ENCODE results near the gene FPGS. TPM values are rescaled to one million over a fixed set of nuclear protein-coding genes. Genes with fewer than 3 reads are reported as not detected.

The FPGS gene
- total RNA-seq, 1 donor from 2014 or later, result 68.9 TPM

DNA sequence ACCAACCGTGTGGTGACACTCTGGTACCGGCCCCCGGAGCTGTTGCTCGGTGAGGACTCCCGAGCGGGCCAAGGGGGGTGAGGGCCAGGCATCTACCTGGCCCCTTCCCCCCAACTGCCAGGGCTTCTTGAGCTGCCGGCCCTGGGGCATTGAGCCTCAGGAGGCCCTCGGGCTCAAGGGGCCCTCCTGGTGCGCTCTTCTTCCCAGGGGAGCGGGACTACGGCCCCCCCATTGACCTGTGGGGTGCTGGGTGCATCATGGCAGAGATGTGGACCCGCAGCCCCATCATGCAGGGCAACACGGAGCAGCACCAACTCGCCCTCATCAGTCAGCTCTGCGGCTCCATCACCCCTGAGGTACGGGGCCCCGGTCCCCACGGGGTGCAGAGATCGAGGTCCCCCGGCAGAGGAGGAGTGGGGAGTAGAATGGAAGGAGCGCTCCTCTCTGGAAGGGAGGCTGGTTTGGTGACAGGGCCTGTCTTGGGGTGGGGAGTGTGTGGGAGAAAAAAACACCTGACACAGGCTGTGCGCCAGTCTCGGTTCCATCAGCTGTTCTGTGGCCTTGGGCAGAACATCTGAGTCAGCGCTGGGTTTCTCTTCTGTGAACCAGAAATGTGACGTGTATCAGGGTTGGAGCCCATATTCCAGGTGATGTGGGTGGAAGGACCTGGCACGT, 14.2 kb upstream of the FPGS start:
- DNase-seq (no peak), ATAC-seq (no peak)
- Histone ChIP-seq H3K27ac (no peak overlapping the region), H3K4me1 (peaks cover 32% of the 10 kb centered on the region), H3K36me3 (peaks cover 59% of the 10 kb centered on the region), H3K9me3 (no peaks in the 10 kb centered on the region), H3K27me3 (no peaks in the 10 kb centered on the region), H3K4me3 (no peak overlapping the region)
- intact Hi-C loops (cut with DNase I), result no loop called here
- TF ChIP-seq, protein P1, sequence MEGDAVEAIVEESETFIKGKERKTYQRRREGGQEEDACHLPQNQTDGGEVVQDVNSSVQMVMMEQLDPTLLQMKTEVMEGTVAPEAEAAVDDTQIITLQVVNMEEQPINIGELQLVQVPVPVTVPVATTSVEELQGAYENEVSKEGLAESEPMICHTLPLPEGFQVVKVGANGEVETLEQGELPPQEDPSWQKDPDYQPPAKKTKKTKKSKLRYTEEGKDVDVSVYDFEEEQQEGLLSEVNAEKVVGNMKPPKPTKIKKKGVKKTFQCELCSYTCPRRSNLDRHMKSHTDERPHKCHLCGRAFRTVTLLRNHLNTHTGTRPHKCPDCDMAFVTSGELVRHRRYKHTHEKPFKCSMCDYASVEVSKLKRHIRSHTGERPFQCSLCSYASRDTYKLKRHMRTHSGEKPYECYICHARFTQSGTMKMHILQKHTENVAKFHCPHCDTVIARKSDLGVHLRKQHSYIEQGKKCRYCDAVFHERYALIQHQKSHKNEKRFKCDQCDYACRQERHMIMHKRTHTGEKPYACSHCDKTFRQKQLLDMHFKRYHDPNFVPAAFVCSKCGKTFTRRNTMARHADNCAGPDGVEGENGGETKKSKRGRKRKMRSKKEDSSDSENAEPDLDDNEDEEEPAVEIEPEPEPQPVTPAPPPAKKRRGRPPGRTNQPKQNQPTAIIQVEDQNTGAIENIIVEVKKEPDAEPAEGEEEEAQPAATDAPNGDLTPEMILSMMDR (IDR thresholded peaks at IDR 0.05), result no peak

DNA sequence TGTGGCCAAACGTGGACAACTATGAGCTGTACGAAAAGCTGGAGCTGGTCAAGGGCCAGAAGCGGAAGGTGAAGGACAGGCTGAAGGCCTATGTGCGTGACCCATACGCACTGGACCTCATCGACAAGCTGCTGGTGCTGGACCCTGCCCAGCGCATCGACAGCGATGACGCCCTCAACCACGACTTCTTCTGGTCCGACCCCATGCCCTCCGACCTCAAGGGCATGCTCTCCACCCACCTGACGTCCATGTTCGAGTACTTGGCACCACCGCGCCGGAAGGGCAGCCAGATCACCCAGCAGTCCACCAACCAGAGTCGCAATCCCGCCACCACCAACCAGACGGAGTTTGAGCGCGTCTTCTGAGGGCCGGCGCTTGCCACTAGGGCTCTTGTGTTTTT, 13.5 kb upstream of the FPGS start:
- no peaks in the 10 kb centered on the region for H3K27me3 ChIP-seq
- TF ChIP-seq, protein P1 (IDR thresholded peaks at IDR 0.05), result no peak
- H3K36me3 ChIP-seq, result peaks cover 59% of the 10 kb centered on the region
- no peak for DNase-seq
- no peak for ATAC-seq
- no peaks in the 10 kb centered on the region for H3K9me3 ChIP-seq
- H3K4me1 ChIP-seq, result peaks cover 31% of the 10 kb centered on the region
- H3K4me3 ChIP-seq, result no peak overlapping the region
- intact Hi-C loops (cut with DNase I), result no loop called here
- H3K27ac ChIP-seq, result no peak overlapping the region

DNA sequence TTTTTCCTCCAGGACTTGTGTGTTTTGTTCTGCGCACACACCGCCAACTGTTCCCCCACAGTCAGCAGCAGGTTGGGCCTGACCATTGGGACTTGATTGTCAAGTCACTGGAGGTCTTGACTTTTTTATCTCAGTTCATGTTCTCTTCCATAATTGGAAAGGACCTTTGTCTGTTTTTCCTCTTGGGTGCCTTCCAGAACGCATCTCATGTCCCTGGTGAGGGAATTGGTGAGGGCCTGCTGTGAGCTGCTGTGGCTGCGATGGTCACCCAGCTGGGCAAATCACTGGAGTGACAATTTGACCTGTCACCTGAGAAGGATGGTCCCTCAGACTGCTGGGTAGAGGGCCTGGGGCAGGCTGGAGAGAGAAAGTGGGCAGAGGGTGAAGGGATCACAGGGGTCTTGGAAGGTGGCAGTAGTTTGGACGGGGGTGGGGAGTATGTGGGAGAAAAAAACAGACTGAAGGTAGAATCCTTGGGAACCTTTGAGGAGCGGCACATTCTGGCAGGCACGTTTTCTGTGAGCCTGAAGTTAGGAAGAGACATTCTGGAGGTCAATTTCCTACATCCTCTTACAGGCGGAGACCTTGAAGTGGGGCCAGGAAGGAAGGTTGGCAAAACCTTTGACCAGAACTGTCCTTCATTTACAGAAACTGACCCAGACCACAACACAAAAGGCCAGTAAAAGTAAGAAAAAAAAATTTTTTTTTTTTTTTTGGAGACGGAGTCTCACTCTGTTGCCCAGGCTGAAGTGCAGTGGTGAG, 12.4 kb upstream of the FPGS start:
- Histone ChIP-seq H3K4me3 (no peak overlapping the region), H3K4me1 (peaks cover 31% of the 10 kb centered on the region), H3K9me3 (no peaks in the 10 kb centered on the region), H3K36me3 (peaks cover 59% of the 10 kb centered on the region), H3K27ac (no peak overlapping the region), H3K27me3 (no peaks in the 10 kb centered on the region)
- DNase-seq (no peak), ATAC-seq (no peak)
- intact Hi-C loops (cut with DNase I), result no loop called here
- TF ChIP-seq, protein P1 (IDR thresholded peaks at IDR 0.05), result no peak

DNA sequence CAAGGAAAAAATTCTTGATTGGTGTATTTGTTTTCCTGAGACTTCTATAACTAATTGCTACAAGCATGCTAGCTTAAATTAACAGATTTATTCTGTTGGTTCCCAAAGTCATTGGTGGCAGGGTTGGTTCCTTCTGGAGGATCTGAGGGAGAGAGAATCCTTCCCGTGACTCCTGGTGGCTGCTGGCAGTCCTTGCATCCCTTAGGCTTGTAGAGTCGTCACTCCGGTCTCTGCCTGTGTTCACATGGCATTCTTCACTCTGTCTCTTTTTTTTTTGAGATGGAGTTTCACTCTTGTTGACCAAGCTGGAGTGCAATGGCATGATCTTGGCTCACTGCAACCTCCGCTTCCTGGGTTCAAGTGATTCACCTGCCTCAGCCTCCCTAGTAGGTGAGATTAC, 11.6 kb upstream of the FPGS start:
- H3K27me3 ChIP-seq, result no peaks in the 10 kb centered on the region
- H3K27ac ChIP-seq, result no peak overlapping the region
- peaks cover 36% of the 10 kb centered on the region for H3K4me1 ChIP-seq
- intact Hi-C loops (cut with DNase I), result no loop called here
- TF ChIP-seq, protein P1 (IDR thresholded peaks at IDR 0.05), result no peak
- no peak for DNase-seq
- H3K36me3 ChIP-seq, result peaks cover 59% of the 10 kb centered on the region
- no peak overlapping the region for H3K4me3 ChIP-seq
- ATAC-seq, result no peak
- H3K9me3 ChIP-seq, result no peaks in the 10 kb centered on the region

DNA sequence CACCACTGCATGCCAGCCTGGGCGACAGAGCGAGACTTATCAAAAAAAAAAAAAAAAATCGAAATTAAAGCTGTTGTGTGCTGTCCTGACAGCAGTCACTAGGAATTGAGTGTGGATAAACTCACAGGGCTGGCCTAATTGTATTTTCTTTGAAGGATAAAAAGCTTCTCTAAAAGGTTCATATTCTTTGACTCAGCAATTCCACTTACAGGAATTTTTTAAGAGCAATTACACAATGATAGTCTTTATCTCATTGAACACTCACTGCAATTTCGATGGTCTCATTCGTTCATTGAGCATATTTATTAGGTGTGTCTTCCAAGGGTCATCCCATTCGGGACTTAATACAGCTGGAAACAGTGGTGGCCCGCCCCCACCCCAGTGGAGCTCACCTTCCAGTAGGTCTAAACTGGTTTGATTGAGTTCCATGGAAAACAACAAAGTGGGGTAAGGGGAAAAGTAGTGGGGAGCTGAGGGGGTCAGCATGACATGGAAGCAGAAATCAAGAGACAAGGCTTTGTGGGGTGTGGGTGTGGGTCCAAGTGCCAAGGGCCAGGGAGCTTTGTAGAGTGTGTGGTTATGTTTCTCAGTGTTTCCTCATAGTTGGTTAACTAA, 10.2 kb upstream of the FPGS start:
- Histone ChIP-seq H3K4me1 (peaks cover 39% of the 10 kb centered on the region), H3K36me3 (peaks cover 52% of the 10 kb centered on the region), H3K27me3 (no peaks in the 10 kb centered on the region), H3K9me3 (no peaks in the 10 kb centered on the region), H3K27ac (no peak overlapping the region), H3K4me3 (no peak overlapping the region)
- intact Hi-C loops (cut with DNase I), result no loop called here
- ATAC-seq (no peak), DNase-seq (no peak)
- TF ChIP-seq, protein P1 (IDR thresholded peaks at IDR 0.05), result no peak
